HUES48 (cell line): ENCODE results near the gene ARSA.

Source experiments
- H3K27ac ChIP-seq: one replicate; pipeline ENCODE4 v1.7.0; 2013; ENCODE audit warnings: low read depth, low read length, inconsistent platforms
- H3K27me3 ChIP-seq: 2 replicates; pipeline ENCODE4 v1.6.1; 2013; ENCODE audit warnings: mild to moderate bottlenecking, low read length; ENCODE audit not compliant: control insufficient read depth, insufficient read depth
- H3K36me3 ChIP-seq: 2 replicates; pipeline ENCODE4 v1.6.1; 2013; ENCODE audit warnings: low read length; ENCODE audit not compliant: control insufficient read depth, insufficient read depth
- H3K4me1 ChIP-seq: 2 replicates; pipeline ENCODE4 v1.6.1; 2013; ENCODE audit warnings: mild to moderate bottlenecking, low read length; ENCODE audit not compliant: control insufficient read depth, insufficient read depth
- H3K4me3 ChIP-seq: 2 replicates; pipeline ENCODE4 v1.5.1; 2013; ENCODE audit warnings: mild to moderate bottlenecking, low read depth, low read length
- H3K9ac ChIP-seq: 2 replicates; pipeline ENCODE4 v1.6.1; 2013; ENCODE audit warnings: mild to moderate bottlenecking, low read depth, low read length, moderate library complexity
- H3K9me3 ChIP-seq: 2 replicates; pipeline ENCODE4 v1.6.1; 2013; ENCODE audit warnings: low read length; ENCODE audit not compliant: control insufficient read depth, insufficient read depth

ARSA gene

GRCh38 chr22:50584106-50585096, 43.6 kb downstream of the ARSA start:
- Histone ChIP-seq H3K4me1 (0 out of 2 replicates have a peak, but pooled peaks cover 5% of the 10 kb centered on the region), H3K27ac (no peak overlapping the region), H3K9me3 (no peaks in the 10 kb centered on the region), H3K36me3 (peaks cover 17% of the 10 kb centered on the region), H3K4me3 (no peak overlapping the region), H3K9ac (no peak overlapping the region), H3K27me3 (no peaks in the 10 kb centered on the region)

- H3K9ac ChIP-seq, result peak overlapping the region; percentile 7; the same call in 1 of the 2 replicates
- peak overlapping the region; percentile 44 for H3K27ac ChIP-seq
- H3K4me3 ChIP-seq, result peak overlapping the region; percentile 94
- no peaks in the 10 kb centered on the region for H3K9me3 ChIP-seq
- H3K36me3 ChIP-seq, result peaks cover 27% of the 10 kb centered on the region
- H3K27me3 ChIP-seq, result no peaks in the 10 kb centered on the region
- H3K4me1 ChIP-seq, result 0 out of 2 replicates have a peak, but pooled peaks cover 5% of the 10 kb centered on the region
These were observed 44.6 kb downstream of the ARSA start for GRCh38 chr22:50583294-50583861.

- no peaks in the 10 kb centered on the region for H3K27me3 ChIP-seq
- no peaks in the 10 kb centered on the region for H3K9me3 ChIP-seq
- 0 out of 2 replicates have a peak, but pooled peaks cover 5% of the 10 kb centered on the region for H3K4me1 ChIP-seq
- H3K27ac ChIP-seq, result peak within 1 kb of the TSS; percentile 99
- peak within 1 kb of the TSS; percentile 96 for H3K9ac ChIP-seq
- H3K4me3 ChIP-seq, result peak within 1 kb of the TSS; percentile 94
- peaks cover 27% of the 10 kb centered on the region for H3K36me3 ChIP-seq
These were observed 45.3 kb downstream of the ARSA start, which contains the start of gene CHKB for GRCh38 chr22:50582493-50583293. TSS of gene CHKB (minus strand) at chr22:50582849. CDS start at chr22:50582781, 68 bp downstream.

- Histone ChIP-seq H3K27ac (peak overlapping the region; percentile 99), H3K9me3 (no peaks in the 10 kb centered on the region), H3K27me3 (no peaks in the 10 kb centered on the region), H3K36me3 (peaks cover 33% of the 10 kb centered on the region), H3K4me1 (0 out of 2 replicates have a peak, but pooled peaks cover 5% of the 10 kb centered on the region), H3K4me3 (peak overlapping the region; percentile 94), H3K9ac (peak overlapping the region; percentile 96)
These were observed 45.9 kb downstream of the ARSA start for GRCh38 chr22:50581950-50582492.

- Histone ChIP-seq H3K36me3 (peaks cover 40% of the 10 kb centered on the region), H3K27ac (peak overlapping the region; percentile 99), H3K27me3 (no peaks in the 10 kb centered on the region), H3K4me1 (0 out of 2 replicates have a peak, but pooled peaks cover 5% of the 10 kb centered on the region), H3K9ac (0 out of 2 replicates have a peak overlapping the region, but pooled peaks have one; percentile 96), H3K4me3 (peak overlapping the region; percentile 94), H3K9me3 (no peaks in the 10 kb centered on the region)
These were observed 46.7 kb downstream of the ARSA start for GRCh38 chr22:50581031-50581949.

- no peak overlapping the region for H3K9ac ChIP-seq
- H3K27ac ChIP-seq, result no peak overlapping the region
- H3K36me3 ChIP-seq, result peaks cover 52% of the 10 kb centered on the region
These were observed 48.2 kb downstream of the ARSA start for GRCh38 chr22:50579752-50580151.

GRCh38 chr22:50578776-50579310, 49.1 kb downstream of the ARSA start:
- Histone ChIP-seq H3K4me3 (no peak overlapping the region), H3K9me3 (no peaks in the 10 kb centered on the region), H3K27ac (no peak overlapping the region), H3K36me3 (peaks cover 61% of the 10 kb centered on the region), H3K27me3 (no peaks in the 10 kb centered on the region), H3K4me1 (no peaks in the 10 kb centered on the region), H3K9ac (no peak overlapping the region)

More at GRCh38 chr22:50579752-50580151, 48.2 kb downstream of the ARSA start:
- Histone ChIP-seq H3K4me1 (0 out of 2 replicates have a peak, but pooled peaks cover 3% of the 10 kb centered on the region), H3K4me3 (no peak overlapping the region), H3K27me3 (no peaks in the 10 kb centered on the region), H3K9me3 (no peaks in the 10 kb centered on the region)

- no peak within 1 kb of the TSS for H3K9ac ChIP-seq
- no peaks in the 10 kb centered on the region for H3K27me3 ChIP-seq
- peaks cover 68% of the 10 kb centered on the region for H3K36me3 ChIP-seq
- no peak within 1 kb of the TSS for H3K27ac ChIP-seq
- no peaks in the 10 kb centered on the region for H3K4me1 ChIP-seq
- H3K9me3 ChIP-seq, result no peaks in the 10 kb centered on the region
- no peak within 1 kb of the TSS for H3K4me3 ChIP-seq
These were observed 49.8 kb downstream of the ARSA start, which contains the start of gene CPT1B for GRCh38 chr22:50577987-50578775. TSS of gene CPT1B (minus strand) at chr22:50578427. CDS start at chr22:50577915, 512 bp downstream.

- H3K27me3 ChIP-seq, result no peaks in the 10 kb centered on the region
- H3K4me3 ChIP-seq, result no peak overlapping the region
- no peak overlapping the region for H3K27ac ChIP-seq
- H3K4me1 ChIP-seq, result no peaks in the 10 kb centered on the region
- no peak overlapping the region for H3K9ac ChIP-seq
- peaks cover 73% of the 10 kb centered on the region for H3K36me3 ChIP-seq
- no peaks in the 10 kb centered on the region for H3K9me3 ChIP-seq
These were observed 50.3 kb downstream of the ARSA start for GRCh38 chr22:50577697-50577986.
